ENCODE measurements around the gene BYSL. TPM values are rescaled to one million over a fixed set of nuclear protein-coding genes. Genes with fewer than 3 reads are reported as not detected.
"Not testable (repeated sequence)": the region's sequence is repeated elsewhere in the genome, so short reads cannot be mapped to it uniquely, and the experiment has no call there.

BYSL gene
- total RNA-seq, 4 donors from 2014 or later = 4.4 to 12.4 (median 6.1) TPM

GRCh38 chr6:41940759-41941279 is 19.5 kb downstream of the BYSL start:
- Histone ChIP-seq H3K4me3 (peak overlapping the region; percentile 60 to 95 (median 72)), H3K9me3 (no peaks in the 10 kb centered on the region), H3K36me3 (peaks cover 0 to 3% (median 0%) of the 10 kb centered on the region in 3 donors), H3K27ac (peak overlapping the region; percentile 74 to 93 (median 82)), H3K4me1 (peaks cover 0 to 56% (median 35%) of the 10 kb centered on the region in 4 donors), H3K27me3 (no peaks in the 10 kb centered on the region)
- peak in 2 of 3 donors; percentile 69 to 71 for DNase-seq
- TF ChIP-seq, protein P1, sequence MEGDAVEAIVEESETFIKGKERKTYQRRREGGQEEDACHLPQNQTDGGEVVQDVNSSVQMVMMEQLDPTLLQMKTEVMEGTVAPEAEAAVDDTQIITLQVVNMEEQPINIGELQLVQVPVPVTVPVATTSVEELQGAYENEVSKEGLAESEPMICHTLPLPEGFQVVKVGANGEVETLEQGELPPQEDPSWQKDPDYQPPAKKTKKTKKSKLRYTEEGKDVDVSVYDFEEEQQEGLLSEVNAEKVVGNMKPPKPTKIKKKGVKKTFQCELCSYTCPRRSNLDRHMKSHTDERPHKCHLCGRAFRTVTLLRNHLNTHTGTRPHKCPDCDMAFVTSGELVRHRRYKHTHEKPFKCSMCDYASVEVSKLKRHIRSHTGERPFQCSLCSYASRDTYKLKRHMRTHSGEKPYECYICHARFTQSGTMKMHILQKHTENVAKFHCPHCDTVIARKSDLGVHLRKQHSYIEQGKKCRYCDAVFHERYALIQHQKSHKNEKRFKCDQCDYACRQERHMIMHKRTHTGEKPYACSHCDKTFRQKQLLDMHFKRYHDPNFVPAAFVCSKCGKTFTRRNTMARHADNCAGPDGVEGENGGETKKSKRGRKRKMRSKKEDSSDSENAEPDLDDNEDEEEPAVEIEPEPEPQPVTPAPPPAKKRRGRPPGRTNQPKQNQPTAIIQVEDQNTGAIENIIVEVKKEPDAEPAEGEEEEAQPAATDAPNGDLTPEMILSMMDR (IDR thresholded peaks at IDR 0.05) = peak in 1 of 6 experiments; percentile 2
- TF ChIP-seq POLR2A (IDR thresholded peaks at IDR 0.05) = no peak

DNA sequence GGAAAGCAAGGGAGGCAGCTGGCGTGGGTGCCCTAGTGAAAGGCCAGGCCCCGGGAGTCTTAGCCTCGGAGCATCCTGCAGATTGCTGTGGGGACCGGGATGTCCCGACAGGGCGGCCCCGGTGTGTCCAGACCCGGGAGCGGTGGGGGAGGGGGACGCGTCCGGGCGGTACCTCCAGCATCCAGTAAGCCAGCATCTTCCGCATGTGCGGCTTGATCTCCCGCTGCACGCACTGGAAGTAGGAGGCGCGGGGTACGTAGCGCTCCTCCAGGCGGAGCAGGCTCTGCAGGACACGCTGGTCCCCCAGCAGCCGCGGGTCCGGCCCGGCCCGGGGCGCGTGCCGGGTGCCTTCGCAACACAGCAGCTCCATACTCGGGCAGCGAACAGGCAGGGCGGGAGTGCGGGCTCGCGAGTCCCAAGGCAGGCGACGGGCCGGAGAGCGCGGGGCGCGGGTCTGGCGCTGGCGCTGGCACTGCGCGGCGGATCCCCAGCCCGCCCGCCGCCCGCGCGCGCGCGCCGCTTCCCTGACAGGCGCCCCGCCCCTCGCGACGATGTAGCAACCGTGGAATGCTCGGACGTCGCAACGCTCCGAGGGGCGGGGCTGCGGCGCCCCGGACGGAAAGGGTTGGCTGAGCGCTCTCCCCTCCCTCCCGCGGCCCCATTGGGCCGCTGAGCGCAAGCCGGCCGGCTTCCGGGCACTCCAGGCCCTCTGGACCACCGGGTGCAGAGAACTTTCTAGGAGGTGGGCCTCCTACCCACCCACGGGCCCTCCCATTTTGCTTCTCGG is 20.2 kb downstream of the BYSL start, which contains the start of gene CCND3:
Gene CCND3 (minus strand): TSS at position 529 of the 787 bp plus-strand sequence. CDS start 159 bp downstream, at position 370.
- H3K9me3 ChIP-seq = no peaks in the 10 kb centered on the region
- H3K36me3 ChIP-seq = no peaks in the 10 kb centered on the region
- TF ChIP-seq, protein P1 (IDR thresholded peaks at IDR 0.05) = peak in 1 of 6 experiments; percentile 5
- TF ChIP-seq POLR2A (IDR thresholded peaks at IDR 0.05) = peak; percentile 59 to 62
- H3K4me1 ChIP-seq = peaks cover 0 to 49% (median 34%) of the 10 kb centered on the region in 4 donors
- H3K27me3 ChIP-seq = no peaks in the 10 kb centered on the region
- peak within 1 kb of the TSS; percentile 74 to 93 (median 82) for H3K27ac ChIP-seq
- peak within 1 kb of the TSS; percentile 60 to 95 (median 72) for H3K4me3 ChIP-seq
- DNase-seq = peak; percentile 86 to 96 (median 95)

- TF ChIP-seq, protein P1 (IDR thresholded peaks at IDR 0.05) = no peak
- TF ChIP-seq POLR2A (IDR thresholded peaks at IDR 0.05) = no peak
- Histone ChIP-seq H3K4me1 (peaks cover 0 to 41% (median 31%) of the 10 kb centered on the region in 4 donors), H3K4me3 (peak overlapping the region; percentile 60 to 95 (median 72)), H3K9me3 (no peaks in the 10 kb centered on the region), H3K36me3 (no peaks in the 10 kb centered on the region), H3K27ac (peak overlapping the region; percentile 74 to 93 (median 82)), H3K27me3 (no peaks in the 10 kb centered on the region)
- no peak for DNase-seq
Observed at GRCh38 chr6:41942067-41942851, 21.0 kb downstream of the BYSL start.

DNA sequence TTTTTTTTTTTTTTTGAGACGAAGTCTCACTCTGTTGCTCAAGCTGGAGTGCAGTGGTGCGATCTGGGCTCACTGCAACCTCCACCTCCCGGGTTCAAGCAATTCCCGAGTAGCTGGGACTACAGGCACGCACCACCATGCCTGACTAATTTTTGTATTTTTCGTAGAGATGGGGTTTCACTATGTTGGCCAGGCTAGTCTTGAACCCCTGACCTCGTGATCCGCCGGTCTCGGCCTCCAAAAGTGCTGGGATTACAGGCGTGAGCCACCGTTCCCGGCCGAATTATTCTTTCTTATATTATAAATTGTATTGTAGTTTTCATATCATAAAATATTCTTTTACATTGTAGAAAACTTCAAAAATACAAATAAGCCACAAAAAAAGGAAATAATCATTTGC is 21.6 kb downstream of the BYSL start:
- not testable (repeated sequence) for H3K9me3 ChIP-seq

DNA sequence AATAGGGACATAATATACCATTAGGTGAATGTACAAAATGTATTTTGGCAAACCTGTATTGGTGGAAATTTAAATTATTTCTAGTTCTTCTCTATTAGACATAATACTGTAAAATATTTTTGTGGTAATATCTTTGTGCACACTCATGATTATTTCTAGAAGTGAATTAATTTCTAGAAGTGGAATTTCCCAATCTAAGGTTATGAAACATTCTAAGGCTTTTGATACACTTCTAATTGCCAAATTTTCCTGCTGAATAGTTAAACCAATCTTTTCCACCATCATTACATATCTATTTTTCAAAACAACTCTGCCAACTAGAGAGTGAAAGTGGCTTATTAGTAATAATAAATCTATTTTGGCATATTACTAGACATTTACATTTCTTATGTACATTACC is 22.2 kb downstream of the BYSL start:
- no peak overlapping the region for H3K27ac ChIP-seq
- H3K4me3 ChIP-seq = no peak overlapping the region
- H3K36me3 ChIP-seq = no peaks in the 10 kb centered on the region
- no peaks in the 10 kb centered on the region for H3K9me3 ChIP-seq
- no peaks in the 10 kb centered on the region for H3K27me3 ChIP-seq
- TF ChIP-seq, protein P1 (IDR thresholded peaks at IDR 0.05) = no peak
- TF ChIP-seq POLR2A (IDR thresholded peaks at IDR 0.05) = no peak
- no peak for DNase-seq
- H3K4me1 ChIP-seq = peaks cover 0 to 32% (median 25%) of the 10 kb centered on the region in 4 donors

More for the DNA sequence above, 21.6 kb downstream of the BYSL start:
- not testable (repeated sequence) for DNase-seq, H3K36me3 ChIP-seq, H3K27me3 ChIP-seq, H3K27ac ChIP-seq, H3K4me3 ChIP-seq
- peaks cover 0 to 37% (median 28%) of the 10 kb centered on the region in 4 donors for H3K4me1 ChIP-seq
